GM18498 (cell line): ENCODE measurements around the gene NFIX.

Experiments
- ATAC-seq: cut with Tn5 transposase; IDR thresholded peaks from one replicate; pipeline ENCODE4 v1.9.1; 2021; ENCODE audit warnings: mild to moderate bottlenecking, moderate library complexity; ENCODE audit not compliant: unreplicated experiment

Gene NFIX

DNA sequence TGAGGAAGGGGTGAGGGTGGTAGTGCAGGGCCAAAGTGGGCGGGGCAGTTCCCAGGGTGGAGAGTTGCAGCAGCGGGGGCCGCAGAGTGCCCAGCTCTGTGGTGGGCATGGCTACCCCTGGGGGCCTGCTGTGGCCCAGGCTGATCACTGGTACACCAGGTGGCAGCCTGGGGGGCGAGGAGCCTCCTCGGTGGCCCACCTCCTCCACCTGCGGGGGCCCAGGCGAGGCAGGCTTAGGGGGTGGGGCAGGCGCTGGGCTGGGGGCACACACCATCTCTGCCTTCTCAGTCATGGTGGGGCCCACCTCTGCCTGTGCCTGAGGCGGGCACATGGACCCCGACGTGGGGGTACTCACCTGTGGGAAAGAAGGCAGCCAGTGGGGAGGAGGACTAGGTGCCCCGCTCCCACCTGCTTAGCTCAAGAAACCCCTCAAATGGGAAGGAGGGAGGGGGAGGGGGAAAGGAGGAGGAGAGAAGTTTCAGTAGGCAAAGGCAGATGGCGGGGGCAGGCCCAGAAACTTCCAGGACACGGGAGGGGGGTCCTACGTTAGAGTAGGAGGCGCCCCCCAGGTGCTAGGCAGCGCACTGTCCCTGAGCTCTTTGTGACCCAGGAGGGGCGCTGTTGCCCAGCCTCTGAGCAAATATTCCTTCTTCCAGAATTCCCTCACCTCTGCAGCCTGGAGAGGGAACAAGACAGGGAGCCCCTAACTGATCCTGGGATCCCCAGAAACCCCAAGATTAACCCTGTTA is 105.7 kb downstream of the NFIX start:
- ATAC-seq: no peak

DNA sequence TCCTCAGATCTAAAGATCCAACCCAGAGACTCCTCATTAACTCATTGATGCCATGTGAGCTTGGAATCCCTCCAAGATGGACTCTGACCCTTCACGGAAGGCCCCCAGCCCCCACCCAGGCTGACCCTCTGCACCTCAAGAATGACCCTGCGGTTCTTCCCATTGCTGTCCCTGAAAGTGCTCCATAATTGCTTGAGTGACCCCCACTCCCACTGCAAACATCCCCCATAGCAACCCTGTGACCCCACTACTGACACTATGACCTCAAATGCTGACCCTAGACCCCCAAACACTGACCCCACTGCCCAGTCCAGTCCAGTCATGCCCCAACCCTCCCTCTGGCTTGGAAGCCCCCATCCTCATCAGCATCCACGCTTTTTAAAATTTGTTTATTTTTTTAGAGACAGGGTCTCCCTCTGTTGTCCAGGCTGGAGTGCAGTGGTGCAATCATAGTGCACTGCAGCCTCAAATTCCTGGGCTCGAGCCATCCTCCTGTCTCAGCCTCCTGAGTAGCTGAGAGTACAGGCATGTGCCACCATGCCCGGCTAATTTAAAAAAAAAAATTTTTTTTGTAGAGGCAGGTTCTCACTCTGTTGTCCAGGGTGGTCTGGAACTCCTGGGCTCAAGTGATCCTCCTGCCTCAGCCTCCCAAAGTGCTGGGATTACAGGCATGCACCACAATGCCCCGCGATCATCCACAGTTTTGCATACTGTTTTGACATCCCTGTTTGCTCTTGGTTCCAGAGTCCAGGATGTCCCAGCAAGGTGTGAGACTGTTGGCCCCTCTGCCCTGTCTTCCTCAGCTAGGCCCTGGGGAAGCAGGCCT is 106.5 kb downstream of the NFIX start:
- ATAC-seq: no peak

DNA sequence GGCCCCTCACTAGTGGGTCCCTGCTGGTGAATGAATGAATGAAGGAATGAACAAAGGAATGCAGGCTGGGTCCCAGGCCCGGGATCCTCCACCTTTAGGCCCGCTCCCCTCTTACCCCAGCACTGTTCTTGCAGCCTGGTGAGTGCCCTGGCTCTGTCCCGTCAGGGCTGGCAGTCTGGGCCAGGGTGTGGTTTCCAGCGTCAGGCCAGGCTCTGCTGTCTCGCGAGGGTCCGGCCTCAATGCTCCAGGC is 107.1 kb downstream of the NFIX start:
- no peak for ATAC-seq

GRCh38 chr19:13102666-13103580 is 107.6 kb downstream of the NFIX start, which contains the start of gene LYL1:
Gene LYL1, minus strand, starts transcription at chr19:13102858. Its CDS starts 1,687 bp downstream, at chr19:13101171.
- ATAC-seq: peak; percentile 49

DNA sequence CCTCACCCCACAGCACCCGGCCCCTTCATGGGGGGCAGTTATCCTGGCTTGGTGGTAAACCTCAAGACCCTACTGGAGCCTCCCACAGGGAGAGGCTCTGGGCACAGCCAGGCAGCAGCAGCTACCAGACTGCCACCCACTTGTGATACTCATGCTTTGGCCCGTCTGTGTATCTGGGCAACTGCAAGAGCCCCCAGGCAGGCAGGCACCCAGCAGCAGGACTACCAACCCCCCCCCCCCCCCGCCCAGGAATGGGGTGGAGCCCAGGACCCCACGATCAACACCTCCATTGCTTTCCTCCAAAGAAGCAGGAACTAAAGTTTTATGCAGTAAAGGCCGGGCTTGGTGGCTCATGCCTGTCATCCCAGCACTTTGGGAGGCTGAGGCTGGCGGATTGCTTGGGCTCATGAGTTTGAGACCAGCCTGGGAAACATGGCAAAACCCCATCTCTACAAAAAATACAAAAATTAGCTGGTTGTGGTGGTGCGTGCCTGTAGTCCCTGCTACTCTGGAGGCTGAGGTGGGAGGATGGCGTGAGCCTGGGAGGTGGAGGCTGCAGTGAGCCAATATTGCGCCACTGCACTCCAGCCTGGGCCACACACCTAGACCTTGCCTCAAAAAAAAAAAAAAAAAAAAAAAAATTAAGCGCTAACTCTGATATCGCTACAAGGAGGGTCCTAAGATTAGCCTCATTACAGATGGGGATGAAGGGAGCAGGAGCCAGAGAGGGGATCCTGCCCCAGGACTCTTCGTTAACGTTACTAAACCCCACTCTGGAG is 108.5 kb downstream of the NFIX start:
- ATAC-seq: no peak

DNA sequence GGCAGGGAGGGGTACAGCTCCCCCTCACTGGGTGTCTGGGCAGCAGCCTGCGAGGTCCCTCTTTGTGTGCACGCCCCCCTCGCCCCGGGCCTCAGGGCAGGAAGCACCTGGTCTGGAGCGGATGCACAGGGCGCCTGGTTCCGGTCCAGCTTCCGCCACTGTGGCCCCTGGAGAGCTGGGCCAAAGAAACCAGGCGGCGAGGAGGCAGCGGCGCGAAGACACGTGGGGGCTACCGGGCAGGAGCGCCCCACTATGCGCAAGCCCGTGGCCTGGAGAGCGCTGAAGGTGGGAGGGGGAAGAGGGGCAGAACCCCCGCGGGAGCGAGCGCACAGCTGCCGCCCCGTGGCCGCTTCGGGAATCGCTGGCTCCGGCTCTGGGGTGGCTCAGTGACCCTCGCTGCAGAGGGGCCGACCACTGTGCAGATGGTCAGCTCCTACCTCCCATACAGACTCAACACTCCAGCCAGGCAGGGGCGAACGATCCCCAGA is 109.1 kb downstream of the NFIX start:
- ATAC-seq: peak; percentile 33

- peak; percentile 2 for ATAC-seq
Measured at GRCh38 chr19:13104848-13105711, 109.8 kb downstream of the NFIX start.

- no peak for ATAC-seq
Measured at GRCh38 chr19:13109361-13110098, 114.3 kb downstream of the NFIX start.

DNA sequence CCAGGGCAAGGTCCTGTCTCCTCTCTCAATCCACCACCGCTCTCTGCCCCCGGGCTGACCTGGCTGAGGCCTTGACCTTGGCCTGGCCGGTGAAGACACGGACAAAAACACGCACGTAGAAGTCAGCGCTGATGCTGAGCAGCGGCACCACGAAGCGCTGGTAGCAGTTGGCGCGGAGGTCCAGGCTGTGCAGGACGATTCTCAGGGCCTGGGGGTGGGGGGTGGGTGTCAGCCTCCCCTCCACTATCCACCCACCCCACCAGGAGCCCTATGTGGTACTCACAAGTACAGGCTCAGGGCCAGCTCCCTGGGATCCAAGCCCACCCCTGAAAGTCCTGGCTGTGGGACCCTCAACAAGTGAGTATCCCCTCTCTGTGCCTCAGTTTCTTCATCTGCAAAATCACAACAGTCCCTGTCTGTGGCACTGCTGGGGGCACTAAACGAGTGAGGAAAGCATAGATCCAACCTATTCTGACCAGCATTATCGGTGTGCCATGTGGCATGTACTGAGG is 114.9 kb downstream of the NFIX start:
- no peak for ATAC-seq

GRCh38 chr19:13112555-13112954 is 117.3 kb downstream of the NFIX start:
- no peak for ATAC-seq

DNA sequence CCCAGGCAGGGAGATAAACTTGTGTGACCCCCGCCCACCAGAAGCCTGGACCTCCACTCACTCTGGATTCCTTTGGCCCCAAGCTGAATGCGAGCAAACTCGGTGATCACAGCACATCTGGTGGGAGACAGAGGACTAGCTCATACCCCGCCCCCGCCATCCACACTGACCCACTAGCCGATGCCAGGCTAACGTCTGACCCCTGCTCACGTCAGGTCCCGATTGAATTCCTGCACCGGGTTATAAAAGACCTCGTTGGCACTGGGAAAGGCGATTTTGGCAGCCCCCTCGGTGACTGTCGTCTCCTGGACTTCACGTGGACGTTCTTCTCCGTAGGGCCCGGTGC is 120.6 kb downstream of the NFIX start:
- no peak for ATAC-seq

GRCh38 chr19:13116282-13117175 is 121.3 kb downstream of the NFIX start, which contains the start of gene TRMT1:
Gene TRMT1, minus strand, starts transcription at chr19:13116740. Its CDS starts 341 bp downstream, at chr19:13116399.
- ATAC-seq: peak; percentile 54

DNA sequence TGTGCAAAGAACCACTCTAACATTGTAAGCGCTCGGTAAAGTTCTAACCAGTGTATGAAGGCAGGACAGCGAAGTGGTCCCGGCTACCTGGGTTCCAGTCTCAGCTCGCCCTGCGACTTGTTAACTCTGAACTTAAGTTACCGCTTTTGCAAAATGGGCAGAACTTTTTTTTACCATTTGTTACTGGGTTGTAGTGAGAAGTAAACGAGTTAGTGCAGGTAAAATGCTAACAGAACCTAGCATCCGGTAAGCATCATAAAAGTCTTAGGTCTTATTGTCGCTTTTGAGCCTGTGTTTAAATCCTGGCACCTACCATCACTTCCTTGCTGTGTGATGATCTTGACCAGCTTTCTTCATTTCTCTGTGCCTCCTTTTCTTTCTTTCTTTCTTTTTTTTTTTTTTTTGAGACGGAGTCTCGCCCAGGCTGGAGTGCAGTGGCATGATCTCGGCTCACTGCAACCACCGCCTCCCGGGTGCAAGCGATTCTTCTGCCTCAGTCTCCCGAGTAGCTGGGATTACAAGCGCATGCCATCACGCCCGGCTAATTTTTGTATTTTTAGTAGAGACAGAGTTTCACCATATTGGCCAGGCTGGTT is 122.0 kb downstream of the NFIX start:
- ATAC-seq: peak; percentile 5

DNA sequence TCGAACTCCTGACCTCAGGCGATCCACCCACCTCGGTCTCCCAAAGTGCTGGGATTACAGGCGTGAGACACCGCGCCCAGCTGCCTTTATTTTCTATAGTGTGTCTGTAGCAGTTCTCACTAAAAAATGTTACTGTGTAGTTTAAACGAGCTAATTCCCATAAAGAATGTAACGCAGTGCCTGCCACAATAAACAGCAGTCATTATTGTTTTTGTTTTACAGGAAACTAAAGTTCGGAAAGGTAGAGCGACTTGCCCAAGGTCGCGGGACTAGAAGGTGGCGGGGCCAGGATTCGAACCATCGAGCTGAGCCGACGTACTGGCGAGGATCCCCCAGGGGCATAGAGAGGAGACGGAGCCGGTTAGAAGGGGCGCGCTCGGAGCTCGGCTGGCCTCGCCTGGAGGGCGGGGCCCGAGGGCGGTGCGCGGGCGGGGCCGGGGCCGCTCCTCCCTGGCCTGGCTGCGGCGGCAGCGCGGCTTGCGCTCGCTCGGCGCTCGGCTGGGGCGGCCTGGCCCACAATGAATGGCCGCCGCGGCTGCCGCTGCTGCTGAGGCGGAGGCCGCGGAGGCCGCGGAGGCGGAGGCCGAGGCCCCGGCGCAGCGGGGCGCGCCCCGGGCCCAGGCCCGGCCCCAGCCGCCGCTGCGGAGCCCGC is 122.6 kb downstream of the NFIX start, which contains the start of gene NACC1:
Gene NACC1, plus strand, starts transcription at position 493 of the 652 bp plus-strand sequence. CDS start 16,944 bp downstream, outside the sequence.
- peak; percentile 67 for ATAC-seq

GRCh38 chr19:13118424-13119193 is 123.3 kb downstream of the NFIX start:
- peak; percentile 17 for ATAC-seq

- no peak for ATAC-seq
Measured at GRCh38 chr19:13119627-13120026, 124.4 kb downstream of the NFIX start.
